Measurements from ENCODE around the gene CSMD2.

Gene CSMD2

GRCh38 chr1:33532936-33533335 lies 632.1 kb downstream of the CSMD2 start:
- H3K9ac ChIP-seq (ENCODE audit: low read length in 2 of 2) = no peak overlapping the region
- no peak overlapping the region for H3K4me3 ChIP-seq (ENCODE audit: low read length in 2 of 2)
- H3K4me1 ChIP-seq (ENCODE audit: control insufficient read depth, insufficient read depth, low read length) = no peaks in the 10 kb centered on the region
- peaks cover 0 to 4% of the 10 kb centered on the region in 2 donors for H3K27me3 ChIP-seq (ENCODE audit: control insufficient read depth in 1 of 2, insufficient read depth in 2 of 2, low read length in 2 of 2)
- H3K36me3 ChIP-seq (ENCODE audit: control insufficient read depth in 2 of 2, insufficient read depth in 2 of 2, low read length in 2 of 2) = no peaks in the 10 kb centered on the region
- no peaks in the 10 kb centered on the region for H3K9me3 ChIP-seq (ENCODE audit: control insufficient read depth in 2 of 2, low read length in 2 of 2)
- no peak overlapping the region for H3K27ac ChIP-seq (ENCODE audit: low read length)

- peaks cover 0 to 4% of the 10 kb centered on the region in 2 donors for H3K27me3 ChIP-seq (ENCODE audit: control insufficient read depth in 1 of 2, insufficient read depth in 2 of 2, low read length in 2 of 2)
- H3K9ac ChIP-seq (ENCODE audit: low read length in 2 of 2) = no peak overlapping the region
- no peaks in the 10 kb centered on the region for H3K36me3 ChIP-seq (ENCODE audit: control insufficient read depth in 2 of 2, insufficient read depth in 2 of 2, low read length in 2 of 2)
Observed at GRCh38 chr1:33532250-33532649, 632.8 kb downstream of the CSMD2 start.

GRCh38 chr1:33529957-33530356 lies 635.1 kb downstream of the CSMD2 start:
- Histone ChIP-seq H3K27ac (ENCODE audit: low read length) (no peak overlapping the region), H3K36me3 (ENCODE audit: control insufficient read depth in 2 of 2, insufficient read depth in 2 of 2, low read length in 2 of 2) (no peaks in the 10 kb centered on the region)

More at GRCh38 chr1:33532250-33532649, 632.8 kb downstream of the CSMD2 start:
- H3K9me3 ChIP-seq (ENCODE audit: control insufficient read depth in 2 of 2, low read length in 2 of 2) = no peaks in the 10 kb centered on the region
- H3K4me3 ChIP-seq (ENCODE audit: low read length in 2 of 2) = no peak overlapping the region
- no peaks in the 10 kb centered on the region for H3K4me1 ChIP-seq (ENCODE audit: control insufficient read depth, insufficient read depth, low read length)
- H3K27ac ChIP-seq (ENCODE audit: low read length) = no peak overlapping the region

GRCh38 chr1:33527934-33528333 lies 637.1 kb downstream of the CSMD2 start:
- no peak overlapping the region for H3K9ac ChIP-seq (ENCODE audit: low read length in 2 of 2)
- H3K27ac ChIP-seq (ENCODE audit: low read length) = no peak overlapping the region
- no peaks in the 10 kb centered on the region for H3K27me3 ChIP-seq (ENCODE audit: control insufficient read depth in 1 of 2, insufficient read depth in 2 of 2, low read length in 2 of 2)
- H3K4me3 ChIP-seq (ENCODE audit: low read length in 2 of 2) = no peak overlapping the region
- no peaks in the 10 kb centered on the region for H3K9me3 ChIP-seq (ENCODE audit: control insufficient read depth in 2 of 2, low read length in 2 of 2)
- H3K4me1 ChIP-seq (ENCODE audit: control insufficient read depth, insufficient read depth, low read length) = no peaks in the 10 kb centered on the region
- no peaks in the 10 kb centered on the region for H3K36me3 ChIP-seq (ENCODE audit: control insufficient read depth in 2 of 2, insufficient read depth in 2 of 2, low read length in 2 of 2)

More at GRCh38 chr1:33529957-33530356, 635.1 kb downstream of the CSMD2 start:
- Histone ChIP-seq H3K9me3 (ENCODE audit: control insufficient read depth in 2 of 2, low read length in 2 of 2) (no peaks in the 10 kb centered on the region), H3K4me3 (ENCODE audit: low read length in 2 of 2) (no peak overlapping the region), H3K4me1 (ENCODE audit: control insufficient read depth, insufficient read depth, low read length) (no peaks in the 10 kb centered on the region), H3K27me3 (ENCODE audit: control insufficient read depth in 1 of 2, insufficient read depth in 2 of 2, low read length in 2 of 2) (no peaks in the 10 kb centered on the region), H3K9ac (ENCODE audit: low read length in 2 of 2) (no peak overlapping the region)

- Histone ChIP-seq H3K36me3 (ENCODE audit: control insufficient read depth in 2 of 2, insufficient read depth in 2 of 2, low read length in 2 of 2) (no peaks in the 10 kb centered on the region), H3K27ac (ENCODE audit: low read length) (no peak overlapping the region), H3K27me3 (ENCODE audit: control insufficient read depth in 1 of 2, insufficient read depth in 2 of 2, low read length in 2 of 2) (peaks cover 0 to 5% of the 10 kb centered on the region in 2 donors), H3K9ac (ENCODE audit: low read length in 2 of 2) (no peak overlapping the region), H3K9me3 (ENCODE audit: control insufficient read depth in 2 of 2, low read length in 2 of 2) (no peaks in the 10 kb centered on the region), H3K4me3 (ENCODE audit: low read length in 2 of 2) (no peak overlapping the region), H3K4me1 (ENCODE audit: control insufficient read depth, insufficient read depth, low read length) (no peaks in the 10 kb centered on the region)
Observed at GRCh38 chr1:33524586-33524985, 640.4 kb downstream of the CSMD2 start.

GRCh38 chr1:33519240-33519884 lies 645.7 kb downstream of the CSMD2 start:
- no peak overlapping the region for H3K27ac ChIP-seq (ENCODE audit: low read length)
- no peaks in the 10 kb centered on the region for H3K36me3 ChIP-seq (ENCODE audit: control insufficient read depth in 2 of 2, insufficient read depth in 2 of 2, low read length in 2 of 2)
- no peaks in the 10 kb centered on the region for H3K4me1 ChIP-seq (ENCODE audit: control insufficient read depth, insufficient read depth, low read length)
- H3K9ac ChIP-seq (ENCODE audit: low read length in 2 of 2) = no peak overlapping the region
- no peak overlapping the region for H3K4me3 ChIP-seq (ENCODE audit: low read length in 2 of 2)
- H3K27me3 ChIP-seq (ENCODE audit: control insufficient read depth in 1 of 2, insufficient read depth in 2 of 2, low read length in 2 of 2) = peaks cover 0 to 5% of the 10 kb centered on the region in 2 donors
- H3K9me3 ChIP-seq (ENCODE audit: control insufficient read depth in 2 of 2, low read length in 2 of 2) = no peaks in the 10 kb centered on the region

- H3K36me3 ChIP-seq (ENCODE audit: control insufficient read depth in 2 of 2, insufficient read depth in 2 of 2, low read length in 2 of 2) = no peaks in the 10 kb centered on the region
- no peaks in the 10 kb centered on the region for H3K9me3 ChIP-seq (ENCODE audit: control insufficient read depth in 2 of 2, low read length in 2 of 2)
- H3K9ac ChIP-seq (ENCODE audit: low read length in 2 of 2) = no peak overlapping the region
- H3K27ac ChIP-seq (ENCODE audit: low read length) = no peak overlapping the region
- H3K4me3 ChIP-seq (ENCODE audit: low read length in 2 of 2) = no peak overlapping the region
- H3K27me3 ChIP-seq (ENCODE audit: control insufficient read depth in 1 of 2, insufficient read depth in 2 of 2, low read length in 2 of 2) = peaks cover 0 to 5% of the 10 kb centered on the region in 2 donors
- H3K4me1 ChIP-seq (ENCODE audit: control insufficient read depth, insufficient read depth, low read length) = no peaks in the 10 kb centered on the region
Observed at GRCh38 chr1:33517596-33518250, 647.3 kb downstream of the CSMD2 start.

- Histone ChIP-seq H3K27me3 (ENCODE audit: control insufficient read depth in 1 of 2, insufficient read depth in 2 of 2, low read length in 2 of 2) (peaks cover 0 to 3% of the 10 kb centered on the region in 2 donors), H3K9me3 (ENCODE audit: control insufficient read depth in 2 of 2, low read length in 2 of 2) (no peaks in the 10 kb centered on the region), H3K4me3 (ENCODE audit: low read length in 2 of 2) (no peak overlapping the region), H3K9ac (ENCODE audit: low read length in 2 of 2) (no peak overlapping the region), H3K27ac (ENCODE audit: low read length) (no peak overlapping the region), H3K4me1 (ENCODE audit: control insufficient read depth, insufficient read depth, low read length) (no peaks in the 10 kb centered on the region), H3K36me3 (ENCODE audit: control insufficient read depth in 2 of 2, insufficient read depth in 2 of 2, low read length in 2 of 2) (no peaks in the 10 kb centered on the region)
Observed at GRCh38 chr1:33516891-33517567, 648.0 kb downstream of the CSMD2 start.

- no peaks in the 10 kb centered on the region for H3K36me3 ChIP-seq (ENCODE audit: control insufficient read depth in 2 of 2, insufficient read depth in 2 of 2, low read length in 2 of 2)
- H3K27ac ChIP-seq (ENCODE audit: low read length) = no peak overlapping the region
- no peak overlapping the region for H3K9ac ChIP-seq (ENCODE audit: low read length in 2 of 2)
- no peaks in the 10 kb centered on the region for H3K27me3 ChIP-seq (ENCODE audit: control insufficient read depth in 1 of 2, insufficient read depth in 2 of 2, low read length in 2 of 2)
- no peaks in the 10 kb centered on the region for H3K4me1 ChIP-seq (ENCODE audit: control insufficient read depth, insufficient read depth, low read length)
- no peak overlapping the region for H3K4me3 ChIP-seq (ENCODE audit: low read length in 2 of 2)
- no peaks in the 10 kb centered on the region for H3K9me3 ChIP-seq (ENCODE audit: control insufficient read depth in 2 of 2, low read length in 2 of 2)
Observed at GRCh38 chr1:33516428-33516827, 648.6 kb downstream of the CSMD2 start.

- no peak overlapping the region for H3K27ac ChIP-seq (ENCODE audit: low read length)
- no peaks in the 10 kb centered on the region for H3K4me1 ChIP-seq (ENCODE audit: control insufficient read depth, insufficient read depth, low read length)
- no peak overlapping the region for H3K9ac ChIP-seq (ENCODE audit: low read length in 2 of 2)
- no peaks in the 10 kb centered on the region for H3K27me3 ChIP-seq (ENCODE audit: control insufficient read depth in 1 of 2, insufficient read depth in 2 of 2, low read length in 2 of 2)
- no peaks in the 10 kb centered on the region for H3K36me3 ChIP-seq (ENCODE audit: control insufficient read depth in 2 of 2, insufficient read depth in 2 of 2, low read length in 2 of 2)
- no peaks in the 10 kb centered on the region for H3K9me3 ChIP-seq (ENCODE audit: control insufficient read depth in 2 of 2, low read length in 2 of 2)
- H3K4me3 ChIP-seq (ENCODE audit: low read length in 2 of 2) = no peak overlapping the region
Observed at GRCh38 chr1:33515607-33516006, 649.4 kb downstream of the CSMD2 start.

- Histone ChIP-seq H3K27ac (ENCODE audit: low read length) (no peak overlapping the region), H3K27me3 (ENCODE audit: control insufficient read depth in 1 of 2, insufficient read depth in 2 of 2, low read length in 2 of 2) (no peaks in the 10 kb centered on the region), H3K9me3 (ENCODE audit: control insufficient read depth in 2 of 2, low read length in 2 of 2) (no peaks in the 10 kb centered on the region), H3K4me1 (ENCODE audit: control insufficient read depth, insufficient read depth, low read length) (no peaks in the 10 kb centered on the region), H3K4me3 (ENCODE audit: low read length in 2 of 2) (no peak overlapping the region), H3K36me3 (ENCODE audit: control insufficient read depth in 2 of 2, insufficient read depth in 2 of 2, low read length in 2 of 2) (no peaks in the 10 kb centered on the region), H3K9ac (ENCODE audit: low read length in 2 of 2) (no peak overlapping the region)
Observed at GRCh38 chr1:33515112-33515511, 649.9 kb downstream of the CSMD2 start.
